Large intestine (tissue), 3 donors: Measurements from ENCODE around the gene PLCL1. TPM values are rescaled to one million over a fixed set of nuclear protein-coding genes. Genes with fewer than 3 reads are reported as not detected.
"Not testable (repeated sequence)": the region's sequence is repeated elsewhere in the genome, so short reads cannot be mapped to it uniquely, and the experiment has no call there.

Source experiments
- DNase-seq, 2 donors: peaks; one replicate each; pipeline versions ENCODE4 v3.0.0 to v3.0.0-alpha.2; 2013
- H3K27ac ChIP-seq: one replicate; pipeline ENCODE4 v1.5.1; 2013; ENCODE audit warnings: low read length
- H3K27me3 ChIP-seq: 2 replicates; pipeline ENCODE4 v1.6.1; 2013; ENCODE audit warnings: low read length; ENCODE audit not compliant: control insufficient read depth, insufficient read depth
- H3K36me3 ChIP-seq: 2 replicates; pipeline ENCODE4 v1.6.1; 2013; ENCODE audit warnings: low read length; ENCODE audit not compliant: control insufficient read depth, insufficient read depth
- H3K4me1 ChIP-seq: one replicate; pipeline ENCODE4 v1.6.1; 2013; ENCODE audit warnings: low read length; ENCODE audit not compliant: control insufficient read depth, insufficient read depth
- H3K4me3 ChIP-seq: one replicate; pipeline ENCODE4 v1.5.1; 2013; ENCODE audit warnings: low read length
- H3K9me3 ChIP-seq: one replicate; pipeline ENCODE4 v1.6.1; 2013; ENCODE audit warnings: mild to moderate bottlenecking, low read depth, low read length, moderate library complexity; ENCODE audit not compliant: control insufficient read depth
- WGBS: methylation state at CpG from one replicate; pipeline ENCODE4 v1.1.5; 2013; ENCODE audit warnings: low lambda C conversion rate; ENCODE audit not compliant: insufficient coverage; 5-methylcytosine and 5-hydroxymethylcytosine counted together
- polyA plus RNA-seq: library from polyadenylated mRNA; unstranded; fragments of 120-200 nt; gene quantifications from one replicate; pipeline ENCODE4 v1.2.1, GENCODE V29; 2013

The PLCL1 gene
- polyA plus RNA-seq, 1 donor = 3.3 TPM

- Histone ChIP-seq H3K9me3 (no peaks in the 10 kb centered on the region), H3K27ac (no peak overlapping the region), H3K27me3 (peaks cover 33% of the 10 kb centered on the region), H3K4me3 (no peak overlapping the region), H3K36me3 (no peaks in the 10 kb centered on the region), H3K4me1 (no peaks in the 10 kb centered on the region)
- no peak for DNase-seq
- WGBS = 100% methylated on average over 1 of the region's 3 CpGs
Observed at GRCh38 chr2:197810016-197810415, 5.6 kb downstream of the PLCL1 start.

DNA sequence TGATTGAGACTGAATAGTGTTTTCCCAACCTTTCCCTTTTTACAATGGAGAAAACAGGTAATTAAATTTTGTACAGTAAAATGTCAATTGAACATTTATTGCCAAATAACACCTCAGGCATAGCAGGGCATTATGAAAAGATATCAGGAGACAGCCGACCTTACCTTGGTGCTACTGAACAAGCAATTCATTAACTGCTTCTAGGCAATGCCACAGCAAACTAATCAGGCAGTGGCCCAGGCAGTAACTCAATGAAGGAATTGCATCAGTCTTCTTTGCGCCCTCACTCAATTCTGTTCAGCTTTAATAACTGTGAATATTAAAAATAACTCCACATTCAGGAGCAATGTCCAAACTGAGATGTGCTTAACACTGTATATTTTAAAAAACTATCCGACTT lies 6.1 kb downstream of the PLCL1 start:
- peaks cover 28% of the 10 kb centered on the region for H3K27me3 ChIP-seq
- WGBS = no CpG with 5 or more reads among the region's 3 CpGs
- no peaks in the 10 kb centered on the region for H3K36me3 ChIP-seq
- H3K27ac ChIP-seq = no peak overlapping the region
- no peak for DNase-seq
- H3K9me3 ChIP-seq = no peaks in the 10 kb centered on the region
- no peak overlapping the region for H3K4me3 ChIP-seq
- H3K4me1 ChIP-seq = no peaks in the 10 kb centered on the region

- WGBS = 40% methylated on average over 1 of the region's 3 CpGs
- Histone ChIP-seq H3K36me3 (no peaks in the 10 kb centered on the region), H3K4me1 (no peaks in the 10 kb centered on the region), H3K4me3 (no peak overlapping the region), H3K27me3 (peaks cover 14% of the 10 kb centered on the region), H3K9me3 (no peaks in the 10 kb centered on the region), H3K27ac (no peak overlapping the region)
- no peak for DNase-seq
Observed at GRCh38 chr2:197813093-197813787, 8.8 kb downstream of the PLCL1 start.

GRCh38 chr2:197814526-197814925 lies 10.1 kb downstream of the PLCL1 start:
- WGBS = no CpG with 5 or more reads among the region's 2 CpGs
- no peak for DNase-seq
- H3K9me3 ChIP-seq = no peaks in the 10 kb centered on the region

DNA sequence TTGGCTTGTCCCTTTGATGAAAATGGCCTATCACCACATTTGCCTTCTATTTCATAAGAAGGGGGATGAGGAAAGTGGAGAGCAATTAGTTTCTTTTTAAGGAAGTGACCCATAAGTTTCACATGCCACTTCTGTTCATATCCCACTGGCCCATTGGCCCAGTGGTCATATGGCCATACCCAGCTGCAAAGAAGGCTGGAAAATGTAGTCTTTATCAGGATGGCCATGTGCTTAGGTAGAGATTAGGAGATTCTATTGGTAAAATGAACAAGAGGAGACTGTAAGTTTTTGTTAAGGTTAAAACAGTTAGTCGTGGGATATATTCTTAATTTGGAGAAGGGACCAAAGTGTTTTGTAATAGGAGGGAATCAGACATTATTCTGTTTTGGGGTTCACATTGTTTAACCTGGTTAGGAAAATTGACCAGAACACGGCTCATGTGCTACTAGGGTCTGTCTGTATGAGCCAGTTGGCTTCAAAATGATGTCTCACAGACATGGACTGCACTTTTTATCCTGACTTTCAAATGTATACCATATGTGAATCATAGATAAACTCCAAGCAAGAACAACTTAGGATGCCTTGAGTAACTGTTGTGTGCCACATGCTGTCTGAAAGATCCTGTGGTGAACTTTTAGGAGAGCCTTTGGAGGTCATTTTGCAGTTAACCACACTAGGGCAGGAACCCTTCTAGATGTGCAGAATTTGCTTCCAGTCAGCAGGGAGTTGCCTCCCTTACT lies 17.3 kb downstream of the PLCL1 start:
- Histone ChIP-seq H3K27me3 (peaks cover 5% of the 10 kb centered on the region), H3K4me1 (no peaks in the 10 kb centered on the region), H3K36me3 (no peaks in the 10 kb centered on the region), H3K27ac (no peak overlapping the region), H3K9me3 (no peaks in the 10 kb centered on the region), H3K4me3 (no peak overlapping the region)
- DNase-seq = no peak
- WGBS = no CpG with 5 or more reads among the region's 2 CpGs

More at GRCh38 chr2:197814526-197814925, 10.1 kb downstream of the PLCL1 start:
- Histone ChIP-seq H3K36me3 (no peaks in the 10 kb centered on the region), H3K27me3 (peaks cover 5% of the 10 kb centered on the region), H3K27ac (no peak overlapping the region), H3K4me1 (no peaks in the 10 kb centered on the region), H3K4me3 (no peak overlapping the region)

DNA sequence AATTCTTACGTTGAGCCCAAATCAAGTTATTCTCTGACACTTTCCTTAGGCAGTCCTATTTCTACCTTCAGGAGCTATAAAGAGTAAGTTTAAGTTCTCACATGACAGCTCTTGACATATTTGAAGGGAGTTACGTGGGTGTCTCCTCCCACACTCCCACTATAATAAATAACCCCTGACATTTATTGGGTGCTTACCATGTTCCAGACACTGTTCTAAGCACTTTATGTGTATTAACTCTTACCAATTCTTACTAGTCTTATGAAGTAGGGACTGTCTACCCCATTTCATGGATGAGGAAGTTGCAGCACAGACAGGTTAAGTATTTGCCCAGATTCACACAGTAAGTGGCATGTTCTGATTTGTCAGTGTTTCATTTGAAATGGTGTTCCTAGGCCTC lies 17.9 kb downstream of the PLCL1 start:
- no peak overlapping the region for H3K4me3 ChIP-seq

GRCh38 chr2:197827618-197828017 lies 23.2 kb downstream of the PLCL1 start:
- Histone ChIP-seq H3K4me3 (no peak overlapping the region), H3K9me3 (no peaks in the 10 kb centered on the region)
- WGBS = 92% methylated on average over 2 of the region's 2 CpGs

More for the DNA sequence above, 17.9 kb downstream of the PLCL1 start:
- Histone ChIP-seq H3K27me3 (peaks cover 5% of the 10 kb centered on the region), H3K27ac (no peak overlapping the region), H3K36me3 (no peaks in the 10 kb centered on the region), H3K4me1 (no peaks in the 10 kb centered on the region), H3K9me3 (no peaks in the 10 kb centered on the region)
- no CpG with 5 or more reads among the region's 2 CpGs for WGBS
- no peak for DNase-seq

DNA sequence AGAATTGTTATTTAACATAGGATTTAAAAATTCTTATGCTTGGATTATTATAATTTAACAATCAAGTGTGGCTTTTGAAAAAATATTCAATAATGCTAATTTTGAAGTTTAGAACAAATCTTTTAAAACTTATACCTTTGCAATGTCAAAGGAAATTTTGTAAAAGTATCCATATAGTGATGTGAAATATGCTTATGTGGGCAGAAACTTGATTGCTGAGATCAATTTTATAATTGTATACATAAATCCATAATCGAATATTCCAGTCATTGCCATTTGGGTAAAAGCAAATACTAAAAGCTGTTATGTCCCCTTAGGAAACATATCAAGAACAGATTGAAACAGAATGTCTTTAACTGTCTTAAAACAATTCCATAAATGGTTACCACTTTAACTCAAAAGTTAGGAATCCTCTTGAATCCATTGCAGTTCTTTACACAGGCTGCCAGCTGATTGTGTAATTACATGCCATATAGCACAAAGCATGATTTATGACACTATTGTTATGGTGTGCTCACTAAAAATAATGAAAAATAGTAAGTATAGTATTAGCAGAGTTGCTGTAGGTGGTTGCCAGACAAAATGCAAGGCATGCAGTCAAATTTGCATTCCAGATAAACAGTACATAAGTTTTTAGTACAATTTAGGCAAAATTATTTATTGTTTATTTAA lies 24.2 kb downstream of the PLCL1 start:
- 100% methylated on average over 1 of the region's 1 CpG for WGBS
- Histone ChIP-seq H3K4me1 (no peaks in the 10 kb centered on the region), H3K36me3 (no peaks in the 10 kb centered on the region), H3K9me3 (no peaks in the 10 kb centered on the region), H3K27ac (no peak overlapping the region), H3K4me3 (no peak overlapping the region), H3K27me3 (no peaks in the 10 kb centered on the region)
- no peak for DNase-seq

More at GRCh38 chr2:197827618-197828017, 23.2 kb downstream of the PLCL1 start:
- no peaks in the 10 kb centered on the region for H3K4me1 ChIP-seq
- H3K27ac ChIP-seq = no peak overlapping the region
- no peaks in the 10 kb centered on the region for H3K27me3 ChIP-seq
- H3K36me3 ChIP-seq = no peaks in the 10 kb centered on the region
- DNase-seq = no peak

- not testable (repeated sequence) for H3K4me3 ChIP-seq, DNase-seq, H3K27me3 ChIP-seq, H3K27ac ChIP-seq, H3K36me3 ChIP-seq, H3K4me1 ChIP-seq, H3K9me3 ChIP-seq
- WGBS = no CpG with 5 or more reads among the region's 2 CpGs
Observed at GRCh38 chr2:197834771-197835170, 30.4 kb downstream of the PLCL1 start.

- Histone ChIP-seq H3K27ac (no peak overlapping the region), H3K36me3 (no peaks in the 10 kb centered on the region), H3K4me3 (no peak overlapping the region), H3K4me1 (no peaks in the 10 kb centered on the region), H3K9me3 (no peaks in the 10 kb centered on the region), H3K27me3 (no peaks in the 10 kb centered on the region)
- 50% methylated on average over 2 of the region's 4 CpGs for WGBS
- no peak for DNase-seq
Observed at GRCh38 chr2:197835293-197835692, 30.9 kb downstream of the PLCL1 start.
